Cerebellar cortex (tissue), 1 donor: ENCODE measurements around the gene IRAK2.

Experiments
- DNase-seq: peaks from one replicate; pipeline ENCODE4 v3.0.0-alpha.2; 2015; ENCODE audit warnings: low spot score

Gene IRAK2

GRCh38 chr3:10223676-10224639 lies 59.2 kb downstream of the IRAK2 start:
- no peak for DNase-seq

- peak; percentile 90 for DNase-seq
These were observed 60.3 kb downstream of the IRAK2 start for GRCh38 chr3:10224794-10225665.

GRCh38 chr3:10226293-10226692 lies 61.6 kb downstream of the IRAK2 start:
- DNase-seq, result no peak

- no peak for DNase-seq
These were observed 63.7 kb downstream of the IRAK2 start for GRCh38 chr3:10228248-10228950.

DNA sequence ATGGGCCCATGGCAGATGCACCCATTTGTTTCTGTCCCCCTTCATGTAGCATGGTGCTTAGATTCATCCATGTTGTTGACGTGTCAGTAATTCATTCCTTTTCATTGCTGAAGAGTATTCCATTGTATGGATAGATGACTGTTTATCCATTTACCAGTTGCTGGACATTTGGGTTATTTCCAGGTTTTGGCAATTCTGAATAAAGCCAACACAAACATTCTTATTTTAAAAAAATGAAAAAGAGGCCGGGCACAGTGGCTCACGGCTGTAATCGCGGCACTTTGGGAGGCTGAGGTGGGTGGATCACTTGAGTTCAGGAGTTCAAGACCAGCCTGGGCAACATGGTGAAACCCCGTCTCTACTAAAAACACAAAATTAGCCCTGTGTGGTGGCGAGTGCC lies 64.9 kb downstream of the IRAK2 start:
- no peak for DNase-seq

DNA sequence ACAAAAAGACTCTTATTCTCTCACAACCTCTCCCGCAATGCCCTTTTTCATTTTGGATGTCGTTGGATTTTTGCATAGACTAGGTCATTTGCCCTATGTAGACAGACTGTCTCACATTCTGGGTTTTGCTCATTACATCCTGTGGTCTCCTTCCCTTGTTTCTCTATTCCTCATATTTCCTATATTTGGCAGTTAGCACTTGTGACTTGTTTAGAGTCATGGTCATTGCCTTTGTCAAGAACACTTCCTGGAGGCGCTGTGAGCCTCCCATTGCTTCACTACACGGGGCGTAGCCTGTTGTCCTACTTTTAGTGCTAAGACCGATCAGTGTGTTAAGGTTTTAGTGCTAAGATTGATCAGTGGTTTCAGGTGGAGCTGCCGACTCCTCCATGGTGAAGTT lies 67.4 kb downstream of the IRAK2 start:
- no peak for DNase-seq

DNA sequence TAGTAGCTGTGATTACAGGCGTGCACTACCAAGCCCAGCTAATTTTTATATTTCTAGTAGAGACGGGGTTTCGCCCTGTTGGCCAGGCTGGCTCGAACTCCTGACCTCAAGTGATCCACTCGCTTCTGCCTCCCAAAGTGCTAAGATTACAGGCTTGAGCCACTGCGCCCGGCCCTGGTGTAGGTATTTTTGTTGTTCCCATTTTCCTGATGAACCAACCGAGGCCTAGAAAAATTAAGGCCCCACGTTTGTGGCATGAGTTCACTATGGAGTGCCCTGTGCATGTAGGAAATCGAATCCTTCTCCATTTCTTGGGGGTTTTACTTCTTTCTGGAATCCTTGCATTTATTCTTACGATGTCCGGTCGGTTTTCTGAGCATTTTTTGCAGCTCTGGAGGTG lies 69.3 kb downstream of the IRAK2 start:
- no peak for DNase-seq

DNA sequence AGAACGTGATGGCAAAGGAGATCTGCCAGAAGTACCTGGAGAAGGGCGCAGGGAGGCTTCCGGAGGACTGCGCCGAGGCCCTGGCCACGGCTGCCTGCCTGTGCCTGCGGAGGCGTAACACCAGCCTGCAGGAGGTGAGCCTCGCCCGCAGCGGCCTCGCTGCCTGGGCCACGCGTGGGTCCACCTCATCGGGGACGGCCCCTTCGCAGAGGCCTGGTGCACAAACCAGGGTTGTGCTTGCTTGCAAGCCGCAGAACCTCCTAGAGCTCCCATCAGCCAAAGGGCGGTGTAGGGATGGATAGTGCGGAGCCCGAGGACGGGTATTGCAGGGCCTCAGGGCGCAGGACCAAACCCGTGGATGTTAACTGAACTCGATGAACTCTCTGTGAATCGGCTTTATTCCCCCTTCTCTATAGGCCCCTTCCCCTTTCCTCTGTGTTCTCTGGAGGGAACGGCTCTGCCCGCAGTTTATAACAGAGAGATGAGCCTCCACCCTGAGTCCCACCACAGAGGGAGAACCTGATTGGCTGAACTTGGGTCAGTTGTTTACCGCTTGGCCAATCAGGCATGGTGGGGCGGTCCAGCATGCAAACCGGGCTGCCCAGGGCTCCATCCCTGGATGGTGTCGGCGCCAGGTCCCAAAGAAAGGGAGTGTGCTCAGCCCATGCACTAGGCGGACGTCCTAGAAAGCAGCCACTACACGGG lies 70.0 kb downstream of the IRAK2 start:
- peak; percentile 27 for DNase-seq

DNA sequence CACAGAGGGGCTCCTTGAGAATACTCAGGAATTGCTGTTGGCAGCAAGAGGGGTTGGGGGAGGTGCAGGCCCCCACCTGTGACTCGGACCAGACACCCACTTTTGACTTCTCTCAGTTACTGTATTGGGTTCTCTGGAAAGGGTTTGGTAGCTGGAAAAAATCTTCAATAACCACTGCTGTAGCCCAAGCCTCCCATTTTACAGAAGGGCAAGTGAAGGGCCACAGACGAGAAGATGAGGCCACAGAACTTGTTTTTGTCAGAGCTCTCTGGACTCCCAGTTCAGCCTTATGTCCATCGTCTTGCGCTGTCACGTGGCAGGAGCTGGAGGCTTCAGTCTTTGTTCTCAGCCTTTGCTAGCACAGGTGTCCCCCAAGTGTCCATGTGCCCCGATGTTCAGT lies 70.8 kb downstream of the IRAK2 start:
- no peak for DNase-seq

DNA sequence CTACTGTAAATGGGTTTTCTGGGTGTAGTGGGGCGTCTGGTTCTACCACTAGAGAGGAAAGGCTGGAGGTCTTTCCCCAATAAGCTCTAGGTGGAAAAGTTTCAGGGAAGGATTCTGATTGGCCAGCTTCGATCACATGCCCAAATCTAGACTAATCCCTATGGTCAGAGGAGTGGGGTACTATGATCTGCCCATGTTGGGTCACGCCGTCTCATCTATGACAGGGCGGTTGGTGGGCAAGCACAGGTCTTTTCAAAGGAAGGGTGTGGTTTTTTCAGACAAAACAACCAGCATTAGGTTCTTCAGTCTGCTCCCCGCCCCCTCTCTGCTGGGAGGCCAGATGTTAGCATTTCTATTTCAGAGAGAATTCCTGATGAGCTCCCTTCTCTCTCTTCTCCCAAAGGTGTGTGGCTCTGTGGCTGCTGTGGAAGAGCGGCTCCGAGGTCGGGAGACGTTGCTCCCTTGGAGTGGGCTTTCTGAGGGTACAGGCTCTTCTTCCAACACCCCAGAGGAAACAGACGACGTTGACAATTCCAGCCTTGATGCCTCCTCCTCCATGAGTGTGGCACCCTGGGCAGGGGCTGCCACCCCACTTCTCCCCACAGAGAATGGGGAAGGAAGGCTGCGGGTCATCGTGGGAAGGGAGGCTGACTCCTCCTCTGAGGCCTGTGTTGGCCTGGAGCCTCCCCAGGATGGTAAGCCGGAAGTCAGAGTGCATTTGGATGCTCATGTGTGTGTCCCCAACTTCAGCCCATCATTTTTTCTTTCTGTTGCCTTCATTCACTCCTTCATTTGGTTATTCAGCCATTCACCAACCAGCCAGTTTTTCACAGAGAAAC lies 73.8 kb downstream of the IRAK2 start:
- DNase-seq, result no peak

DNA sequence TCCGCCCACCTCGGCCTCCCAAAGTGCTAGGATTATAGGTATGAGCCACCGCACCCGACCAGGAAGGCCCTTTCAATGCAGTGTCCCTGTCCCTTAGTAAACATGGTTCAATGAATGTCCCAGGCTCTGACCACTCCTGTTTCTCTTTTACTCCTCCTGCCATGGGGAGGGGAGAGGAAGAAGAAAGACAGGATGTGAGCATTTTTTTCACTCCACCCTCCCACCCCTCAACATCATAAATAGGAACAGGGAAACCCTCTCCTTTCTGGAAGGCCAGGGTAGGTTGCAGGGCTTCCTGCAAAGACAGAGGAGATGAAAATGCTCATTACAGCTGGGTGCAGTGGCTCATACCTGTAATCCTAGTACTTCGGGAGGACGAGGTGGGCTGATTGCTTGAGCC lies 76.1 kb downstream of the IRAK2 start:
- no peak for DNase-seq

DNA sequence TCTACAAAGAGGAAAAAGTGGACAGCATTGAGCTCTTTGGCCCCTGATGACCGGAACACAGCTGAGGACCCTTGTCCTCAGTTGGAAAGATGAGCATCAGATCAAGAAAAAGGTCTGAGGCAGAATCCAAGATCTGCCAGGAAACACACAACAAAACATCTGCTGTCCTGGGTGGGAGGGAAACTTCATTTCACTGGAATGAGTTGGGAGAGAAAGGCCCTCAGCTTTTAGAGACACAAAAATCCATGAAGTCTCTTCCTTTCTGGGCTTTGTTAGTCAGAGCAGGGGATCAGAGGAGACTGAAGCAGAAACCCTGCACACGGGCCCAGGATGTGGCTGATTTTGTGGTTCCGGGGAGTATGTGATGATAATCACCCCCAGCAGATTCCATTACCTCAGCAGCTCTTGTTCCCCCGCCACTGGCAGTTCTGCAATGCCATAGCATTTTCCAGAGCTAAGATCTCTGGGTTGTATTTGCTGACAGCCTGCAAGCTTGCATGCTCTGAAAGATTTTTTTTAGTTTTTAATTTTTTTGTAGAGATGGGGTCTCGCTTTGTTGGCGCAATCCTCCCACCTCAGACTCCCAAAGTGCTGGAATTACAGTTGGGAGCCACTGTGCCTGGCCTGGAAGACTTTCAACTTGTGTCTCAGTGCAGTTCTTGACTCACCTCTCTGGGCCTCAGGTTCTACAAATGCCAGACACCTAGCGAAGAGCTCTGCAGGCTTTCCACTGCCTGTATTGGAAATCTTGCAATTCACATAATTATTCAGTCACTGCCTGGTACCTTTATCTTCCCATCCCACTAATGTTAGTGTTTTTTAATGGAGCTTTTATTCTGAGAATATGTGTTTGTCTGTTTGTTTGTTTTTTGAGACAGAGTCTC lies 77.7 kb downstream of the IRAK2 start:
- no peak for DNase-seq

- no peak for DNase-seq
These were observed 79.3 kb downstream of the IRAK2 start for GRCh38 chr3:10244009-10244408.

- DNase-seq, result no peak
These were observed 80.5 kb downstream of the IRAK2 start for GRCh38 chr3:10245081-10245712.

DNA sequence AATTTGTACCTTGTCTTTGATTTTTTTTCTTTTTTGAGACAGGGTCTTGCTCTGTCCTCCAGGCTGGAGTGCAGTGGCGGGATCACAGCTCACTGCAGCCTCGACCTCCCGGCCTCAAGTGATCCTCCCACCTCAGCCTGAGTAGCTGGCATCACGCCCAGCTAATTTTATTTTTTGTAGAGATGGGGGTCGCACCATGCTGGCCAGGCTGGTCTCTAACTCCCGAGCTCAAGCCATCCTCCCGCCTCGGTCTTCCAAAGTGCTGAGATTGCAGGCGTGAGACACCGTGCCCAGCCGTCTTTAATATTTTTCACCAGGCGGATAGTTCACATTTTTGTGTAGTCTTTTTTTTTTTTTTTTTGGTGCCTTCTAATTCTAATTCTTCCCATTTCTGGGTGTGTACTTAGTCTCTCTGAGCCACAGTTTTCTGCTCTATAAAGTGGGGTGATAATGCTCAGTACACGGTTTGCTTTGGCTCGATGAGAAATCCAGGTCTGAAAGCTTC lies 83.0 kb downstream of the IRAK2 start:
- no peak for DNase-seq

- DNase-seq, result peak; percentile 96
These were observed 83.7 kb downstream of the IRAK2 start, which contains the start of gene TATDN2 for GRCh38 chr3:10248184-10248983. TSS of gene TATDN2 (plus strand) at chr3:10248459. CDS start at chr3:10249201, 742 bp downstream.

DNA sequence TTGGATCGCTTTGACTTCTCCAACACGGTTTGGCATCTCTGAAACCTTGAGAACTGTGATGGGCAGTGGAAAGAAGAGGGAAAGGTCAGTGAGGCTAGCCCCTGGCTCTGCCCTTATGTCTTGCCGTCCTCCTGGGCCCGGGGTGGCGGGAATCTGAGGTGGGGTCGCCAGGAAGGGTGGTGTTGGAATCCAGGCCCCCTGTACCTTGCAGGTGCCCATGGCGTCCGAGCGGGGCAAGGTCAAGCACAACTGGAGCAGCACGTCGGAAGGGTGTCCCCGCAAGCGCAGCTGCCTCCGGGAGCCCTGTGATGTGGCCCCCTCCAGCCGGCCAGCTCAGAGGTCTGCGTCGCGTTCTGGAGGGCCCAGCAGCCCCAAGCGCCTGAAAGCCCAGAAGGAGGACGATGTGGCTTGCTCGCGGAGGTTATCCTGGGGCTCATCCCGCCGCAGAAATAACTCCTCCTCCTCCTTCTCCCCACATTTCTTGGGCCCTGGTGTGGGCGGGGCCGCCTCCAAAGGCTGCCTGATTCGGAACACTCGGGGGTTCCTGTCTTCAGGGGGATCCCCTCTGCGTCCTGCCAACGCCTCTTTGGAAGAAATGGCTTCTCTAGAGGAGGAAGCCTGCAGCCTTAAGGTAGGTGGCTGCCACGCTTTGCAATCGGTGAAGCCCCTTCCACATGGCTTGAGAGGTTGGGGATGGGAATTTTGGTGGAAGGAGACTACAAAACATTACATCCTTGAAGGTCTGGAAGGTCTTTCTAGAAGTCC lies 84.4 kb downstream of the IRAK2 start:
- DNase-seq, result peak; percentile 20
